ENCODE results near the gene VTI1A. TPM values are rescaled to one million over a fixed set of nuclear protein-coding genes. Genes with fewer than 3 reads are reported as not detected.

VTI1A gene
- total and polyA plus RNA-seq, 2 experiments from 2014 or later = 26.8 to 31.0 TPM

GRCh38 chr10:112426111-112426510 lies 20.9 kb upstream of the VTI1A start (continued):
- TF ChIP-seq REST (IDR thresholded peaks at IDR 0.05; ENCODE audit: unreplicated experiment) (no peak), CTCF (conservative IDR thresholded peaks at IDR 0.05; ENCODE audit: low read depth in 2 of 2) (no peak), POLR2AphosphoS5 (IDR thresholded peaks at IDR 0.05; ENCODE audit: low read depth) (no peak), EZH2phosphoT487 (IDR thresholded peaks at IDR 0.05; ENCODE audit: unreplicated experiment) (no peak), STAT1 (IDR thresholded peaks at IDR 0.05; ENCODE audit: unreplicated experiment) (no peak), ZNF331 (CRISPR knock-in tag; IDR thresholded peaks at IDR 0.05; ENCODE audit: low read depth) (no peak)

- Histone ChIP-seq H3K4me3 (no peak overlapping the region), H3K4me2 (no peak overlapping the region), H3K4me1 (ENCODE audit: insufficient read depth) (no peaks in the 10 kb centered on the region), H3K27me3 (ENCODE audit: insufficient read depth) (no peaks in the 10 kb centered on the region), H4K20me1 (replicated peaks; ENCODE audit: insufficient read depth) (no peaks in the 10 kb centered on the region), H3K9me2 (ENCODE audit: insufficient read depth) (no peaks in the 10 kb centered on the region), H2AFZ (no peak overlapping the region), H3K79me2 (replicated peaks; ENCODE audit: insufficient read depth) (no peaks in the 10 kb centered on the region), H3F3A (replicated peaks; ENCODE audit: low read depth) (no peaks in the 10 kb centered on the region), H3K27ac (ENCODE audit: low read depth) (peak overlapping the region; percentile 70; the same call in 1 of the 2 replicates), H3K36me3 (ENCODE audit: insufficient read depth) (peaks cover 23% of the 10 kb centered on the region; the same call in 1 of the 2 replicates)
- no peaks in the 10 kb centered on the region for H3K4me1 Mint-ChIP-seq
- no peak overlapping the region for H3K4me3 Mint-ChIP-seq
- DNase-seq (ENCODE audit: low spot score) = no peak
- H3K9me3 Mint-ChIP-seq = no peaks in the 10 kb centered on the region
- H3K36me3 Mint-ChIP-seq (ENCODE audit: low read depth) = peaks cover 13% of the 10 kb centered on the region
- peak overlapping the region; percentile 33; the same call in 1 of the 2 replicates for H3K27ac Mint-ChIP-seq
- peaks cover 2% of the 10 kb centered on the region for H3K27me3 Mint-ChIP-seq (ENCODE audit: insufficient read depth, low read depth, poor library complexity)
- no peak for ATAC-seq
- no peak for TF ChIP-seq EZH2phosphoT487 (IDR thresholded peaks at IDR 0.05; ENCODE audit: unreplicated experiment)
- no peak for TF ChIP-seq ZNF331 (CRISPR knock-in tag; IDR thresholded peaks at IDR 0.05; ENCODE audit: low read depth)
- no peak for TF ChIP-seq REST (IDR thresholded peaks at IDR 0.05; ENCODE audit: unreplicated experiment)
- no peak for TF ChIP-seq CTCF (conservative IDR thresholded peaks at IDR 0.05; ENCODE audit: low read depth in 2 of 2)
- no peak for TF ChIP-seq EZH2 (IDR thresholded peaks at IDR 0.05; ENCODE audit: low read depth, unreplicated experiment)
- no peak for TF ChIP-seq NANOG (IDR thresholded peaks at IDR 0.05; ENCODE audit: borderline replicate concordance)
- TF ChIP-seq POLR2AphosphoS5 (IDR thresholded peaks at IDR 0.05; ENCODE audit: low read depth) = no peak
- TF ChIP-seq ZNF114 (CRISPR knock-in tag; IDR thresholded peaks at IDR 0.05) = no peak
- no peak for TF ChIP-seq STAT1 (IDR thresholded peaks at IDR 0.05; ENCODE audit: unreplicated experiment)
- no peak for TF ChIP-seq ETS1 (IDR thresholded peaks at IDR 0.05)
Observed at GRCh38 chr10:112429147-112429546, 17.9 kb upstream of the VTI1A start.
